HCT116 (cell line): ENCODE measurements around the gene COPS9. TPM values are rescaled to one million over a fixed set of nuclear protein-coding genes. Genes with fewer than 3 reads are reported as not detected.

ENCODE experiments used
- ATAC-seq: fragments of 200-7000 bp; cut with Tn5 transposase; 2 replicates; pipeline ENCODE4 v1.9.1; 2020; ENCODE audit warnings: mild to moderate bottlenecking, moderate library complexity
- BruUV-seq: library from RNA; stranded (reverse); fragments of 400-500 nt; replicated peaks from 2 replicates; lab custom pipeline; 2021; lab: Mats Ljungman, UMichigan
- CTCF ChIA-PET: fragments of 300-600 bp; sonication (Branson Sonifier 250); formaldehyde crosslinking; loops from one replicate; lab custom pipeline; 2021; ENCODE audit warnings: antibody characterized with exemption; lab: Charles Lee
- POLR2A ChIA-PET: fragments of 300-600, 350-600 bp; sonication (Branson Sonifier 250); formaldehyde crosslinking; loops from one replicate; lab custom pipeline; 2021; ENCODE audit warnings: antibody characterized with exemption; lab: Charles Lee
- RAD21 ChIA-PET, 2 experiments: fragments of 300-600 bp; sonication (Branson Sonifier 250); formaldehyde crosslinking; loops; one replicate each; lab custom pipeline; 2023; ENCODE audit warnings: low total read pairs in 2 of 2; ENCODE audit not compliant: uncharacterized antibody in 2 of 2, unreplicated experiment in 2 of 2, low non-redundant PET in 1 of 2; lab: Charles Lee
- DNase-seq: peaks from one replicate; pipeline ENCODE4 v3.0.0-alpha.2; 2010; ENCODE audit warnings: low read depth, low spot score
- H2AFZ ChIP-seq: fragments of 200-600 bp; shearing (Covaris generic), sonication (generic); 2 replicates; pipeline ENCODE4 v1.6.1; 2017; ENCODE audit warnings: low read depth, mixed run types, mixed read lengths, antibody characterized with exemption, low read length; ENCODE audit not compliant: poor library complexity, severe bottlenecking
- H3K27ac ChIP-seq: 2 replicates; pipeline ENCODE4 v1.5.1; 2012; ENCODE audit warnings: low read depth, low read length
- H3K27me3 ChIP-seq: fragments of 200-600 bp; sonication (generic); 2 replicates; pipeline ENCODE4 v1.6.1; 2016; ENCODE audit warnings: mixed run types, low read length, mixed read lengths; ENCODE audit not compliant: insufficient read depth
- H3K36me3 ChIP-seq, 2 experiments: fragments of 200-500 bp in 1 of 2; fragments of 200-600 bp in 1 of 2; sonication (Bioruptor generic) in 1 of 2; sonication (generic) in 1 of 2; 2 replicates each; pipeline versions ENCODE4 v1.5.1 to v1.6.1; 2014 to 2016; ENCODE audit warnings: low read length in 2 of 2, inconsistent platforms in 1 of 2, mixed read lengths in 1 of 2, mixed run types in 1 of 2; ENCODE audit not compliant: insufficient read depth in 2 of 2, control insufficient read depth in 1 of 2
- H3K4me1 ChIP-seq, 2 experiments: fragments of 200-600 bp in 1 of 2; sonication (generic) in 1 of 2; 2 replicates each; pipeline versions ENCODE4 v1.5.1 to v1.6.1; 2012 to 2017; ENCODE audit warnings: low read length in 2 of 2, inconsistent platforms in 1 of 2, mild to moderate bottlenecking in 1 of 2, mixed read lengths in 1 of 2, mixed run types in 1 of 2, moderate library complexity in 1 of 2; ENCODE audit not compliant: insufficient read depth in 2 of 2, control insufficient read depth in 1 of 2
- H3K4me2 ChIP-seq: fragments of 200-600 bp; sonication (generic); 2 replicates; pipeline ENCODE4 v1.6.1; 2017; ENCODE audit warnings: mixed run types, low read length, mixed read lengths
- H3K4me3 ChIP-seq, 2 experiments: fragments of 200-600 bp in 1 of 2; sonication (generic) in 1 of 2; replicated peaks in 1 of 2; 2 replicates each; pipeline ENCODE4 v1.5.1; 2011 to 2016; ENCODE audit warnings: low read length in 2 of 2, control low read depth in 1 of 2, low read depth in 1 of 2, mild to moderate bottlenecking in 1 of 2, mixed read lengths in 1 of 2, mixed run types in 1 of 2
- H3K79me2 ChIP-seq: fragments of 200-600 bp; sonication (generic); 2 replicates; pipeline ENCODE4 v1.6.1; 2017; ENCODE audit warnings: mild to moderate bottlenecking, mixed run types, low read length, moderate library complexity, mixed read lengths; ENCODE audit not compliant: insufficient read depth
- H3K9ac ChIP-seq: fragments of 200-600 bp; sonication (generic); 2 replicates; pipeline ENCODE4 v1.6.1; 2016; ENCODE audit warnings: low read length, mixed read lengths
- H3K9me2 ChIP-seq: fragments of 200-600 bp; sonication (generic), shearing (Covaris generic); 2 replicates; pipeline ENCODE4 v1.6.1; 2017; ENCODE audit warnings: mixed run types, mild to moderate bottlenecking, moderate library complexity; ENCODE audit not compliant: insufficient read depth
- H3K9me3 ChIP-seq, 2 experiments: fragments of 200-500 bp in 1 of 2; fragments of 200-600 bp in 1 of 2; sonication (Bioruptor generic) in 1 of 2; sonication (generic) in 1 of 2; 2 replicates each; pipeline ENCODE4 v1.6.1; 2014 to 2017; ENCODE audit warnings: low read length in 2 of 2, mixed read lengths in 2 of 2, inconsistent platforms in 1 of 2, low read depth in 1 of 2, mild to moderate bottlenecking in 1 of 2, mixed run types in 1 of 2, moderate library complexity in 1 of 2; ENCODE audit not compliant: control insufficient read depth in 1 of 2, insufficient read depth in 1 of 2
- H4K20me1 ChIP-seq: fragments of 200-600 bp; sonication (generic), shearing (Covaris generic); 2 replicates; pipeline ENCODE4 v1.6.1; 2017; ENCODE audit warnings: mixed run types, mild to moderate bottlenecking, moderate library complexity; ENCODE audit not compliant: insufficient read depth
- CBX3 ChIP-seq: IDR thresholded peaks from 2 replicates; pipeline ENCODE4 v1.6.1; 2012; ENCODE audit warnings: low read depth
- EGR1 ChIP-seq: IDR thresholded peaks from 2 replicates; pipeline ENCODE4 v1.6.1; 2012; ENCODE audit warnings: low read depth
- EZH2 ChIP-seq: fragments of 200-600 bp; sonication (generic); IDR thresholded peaks from 2 replicates; pipeline ENCODE4 v1.6.1; 2017; ENCODE audit warnings: antibody characterized with exemption, mixed run types
- EZH2phosphoT487 ChIP-seq: fragments of 200-600 bp; IDR thresholded peaks from 2 replicates; pipeline ENCODE4 v1.6.1; 2018; ENCODE audit warnings: antibody characterized with exemption, borderline replicate concordance
- MAX ChIP-seq: IDR thresholded peaks from 2 replicates; pipeline ENCODE4 v1.6.1; 2012
- RAD21 ChIP-seq: IDR thresholded peaks from 2 replicates; pipeline ENCODE4 v1.6.1; 2012; ENCODE audit warnings: low read depth, mild to moderate bottlenecking
- SP1 ChIP-seq: IDR thresholded peaks from 2 replicates; pipeline ENCODE4 v1.6.1; 2012; ENCODE audit warnings: low read depth
- SRF ChIP-seq: IDR thresholded peaks from 2 replicates; pipeline ENCODE4 v1.6.1; 2012; ENCODE audit warnings: low read depth
- YY1 ChIP-seq: IDR thresholded peaks from 2 replicates; pipeline ENCODE4 v1.6.1; 2011; ENCODE audit warnings: low read length, low read depth, moderate library complexity, mild to moderate bottlenecking; ENCODE audit not compliant: insufficient replicate concordance; ENCODE audit errors: extremely low read depth
- ZBTB33 ChIP-seq: IDR thresholded peaks from 2 replicates; pipeline ENCODE4 v1.6.1; 2011; ENCODE audit warnings: mild to moderate bottlenecking, low read length, moderate library complexity; ENCODE audit not compliant: insufficient replicate concordance; ENCODE audit errors: extremely low read depth
- ZFX ChIP-seq: fragments of 450-650 bp; IDR thresholded peaks from 2 replicates; pipeline ENCODE4 v1.6.1; 2017
- intact Hi-C: fragments of 100-400 bp; cut with micrococcal nuclease; formaldehyde crosslinking; loops from 2 replicates; pipeline ENCODE4 v1.10.0; 2022
- total RNA-seq: library from RNA; stranded (reverse); gene quantifications from one replicate; pipeline ENCODE4 v1.2.1, GENCODE V29; 2021; ENCODE audit not compliant: unreplicated experiment

COPS9 gene
- total RNA-seq, 1 experiment from 2014 or later = 111 TPM

DNA sequence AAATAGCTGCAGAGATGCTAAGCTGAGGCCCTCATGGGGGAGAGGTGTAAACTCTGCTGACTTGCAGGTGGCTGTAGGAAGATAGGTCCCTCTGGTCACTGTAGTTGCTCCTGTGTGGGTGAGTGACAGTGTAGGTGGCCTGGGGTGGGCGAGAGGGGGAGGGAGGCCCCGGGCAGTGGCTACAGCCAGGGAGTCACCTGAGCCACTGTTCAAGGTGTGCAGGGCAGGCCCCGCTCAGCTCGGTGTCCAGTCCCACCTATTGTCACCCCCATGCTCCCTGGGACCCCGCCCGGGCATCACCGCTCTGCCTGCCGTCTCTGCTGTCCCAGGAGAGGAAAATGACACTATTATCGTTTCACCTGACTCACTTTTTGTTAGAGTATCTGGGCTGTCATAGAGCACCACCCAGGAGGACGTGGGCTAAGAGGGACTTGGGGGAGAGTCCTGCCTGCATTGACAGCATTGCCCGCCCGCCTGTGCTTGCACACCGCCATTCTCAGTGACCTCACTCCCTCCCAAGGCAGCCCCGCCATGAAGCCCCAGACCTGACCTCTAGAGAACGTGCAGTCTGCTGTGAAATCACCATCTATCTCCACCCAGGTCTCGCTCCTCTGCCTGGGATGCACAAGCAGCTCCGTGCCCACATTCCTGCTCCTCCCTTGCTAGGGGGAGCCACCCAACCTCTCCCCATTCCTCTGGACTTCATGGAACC lies 29.2 kb downstream of the COPS9 start:
- DNase-seq (no peak), ATAC-seq (no peak)
- Histone ChIP-seq H2AFZ (no peak overlapping the region), H3K4me2 (no peak overlapping the region), H3K79me2 (no peaks in the 10 kb centered on the region), H3K27ac (no peak overlapping the region), H3K36me3 (no peaks in the 10 kb centered on the region), H3K4me3 (no peak overlapping the region), H3K4me1 (no peaks in the 10 kb centered on the region), H3K9me2 (no peaks in the 10 kb centered on the region), H3K9me3 (no peaks in the 10 kb centered on the region), H3K9ac (no peak overlapping the region), H3K27me3 (peaks cover 14% of the 10 kb centered on the region), H4K20me1 (no peaks in the 10 kb centered on the region)
- intact Hi-C loops = no loop called here
- CTCF ChIA-PET = no interaction called here
- no TSS peak for BruUV-seq
- TF ChIP-seq SRF (no peak), RAD21 (no peak), CBX3 (no peak), MAX (no peak), EZH2 (no peak), ZFX (no peak), ZBTB33 (no peak), EZH2phosphoT487 (no peak), EGR1 (no peak), SP1 (no peak), YY1 (no peak)
- RAD21 ChIA-PET = no interaction called here
- POLR2A ChIA-PET = no interaction called here
